ENCODE data around the gene CEP20. TPM values are rescaled to one million over a fixed set of nuclear protein-coding genes. Genes with fewer than 3 reads are reported as not detected.
"Not testable (repeated sequence)": the region's sequence is repeated elsewhere in the genome, so short reads cannot be mapped to it uniquely, and the experiment has no call there.

CEP20 gene
- total and polyA plus RNA-seq, 2 donors (not counting 1 experiment from before 2014, with no cell fraction given), result 14.2 to 30.2 TPM

GRCh38 chr16:15854061-15854460 lies 34.3 kb downstream of the CEP20 start:
- no peak overlapping the region for H3K27ac Mint-ChIP-seq
- H3K79me2 ChIP-seq (ENCODE audit: control insufficient read depth, insufficient read depth, low read length), result no peaks in the 10 kb centered on the region
- ChIA-PET CTCF (no interaction called here), POLR2A (no interaction called here)
- H3K9me3 Mint-ChIP-seq (ENCODE audit: insufficient read depth), result no peaks in the 10 kb centered on the region
- H3K4me3 ChIP-seq (ENCODE audit: control extremely low read depth in 1 of 5, extremely low read depth in 1 of 5, insufficient read depth in 1 of 5, low read depth in 2 of 5, low read length in 4 of 5), result no peak overlapping the region
- WGBS (ENCODE audit: insufficient coverage), result no CpG with 5 or more reads among the region's 3 CpGs
- no peak overlapping the region for H3K4me3 Mint-ChIP-seq
- H3K27ac ChIP-seq (ENCODE audit: low read length in 2 of 2), result no peak overlapping the region
- intact Hi-C loops (cut with micrococcal nuclease), result no loop called here
- peaks cover 0 to 31% (median 14%) of the 10 kb centered on the region in 4 experiments for H3K27me3 ChIP-seq (replicated peaks in 1 of 4; ENCODE audit: control extremely low read depth in 1 of 4, control insufficient read depth in 3 of 4, insufficient read depth in 4 of 4, low read length in 3 of 4)
- H3K4me1 ChIP-seq (ENCODE audit: control insufficient read depth in 2 of 2, insufficient read depth in 2 of 2, low read length in 2 of 2), result peaks cover 24 to 31% of the 10 kb centered on the region in 2 donors
- H3K27me3 Mint-ChIP-seq, result peaks cover 19% of the 10 kb centered on the region
- ATAC-seq (ENCODE audit: low read depth) (no peak), DNase-seq (no peak)
- H4K20me1 ChIP-seq (ENCODE audit: control insufficient read depth, insufficient read depth, low read length, poor library complexity, severe bottlenecking), result no peaks in the 10 kb centered on the region
- peaks cover 0 to 1% (median 0%) of the 10 kb centered on the region in 3 donors for H3K9me3 ChIP-seq (ENCODE audit: control extremely low read depth in 1 of 3, control insufficient read depth in 2 of 3, insufficient read depth in 1 of 3, low read length in 2 of 3)
- no peak overlapping the region for H3K4me2 ChIP-seq (replicated peaks; ENCODE audit: low read depth, low read length, poor library complexity, severe bottlenecking)
- H2AFZ ChIP-seq (ENCODE audit: insufficient read depth, low read depth, low read length, poor library complexity, severe bottlenecking), result no peak overlapping the region
- no peak overlapping the region for H3K9ac ChIP-seq (ENCODE audit: low read length)
- peaks cover 18% of the 10 kb centered on the region for H3K4me1 Mint-ChIP-seq
- TF ChIP-seq CTCF (IDR thresholded peaks at IDR 0.05) (no peak), EZH2 (IDR thresholded peaks at IDR 0.05; ENCODE audit: borderline replicate concordance, insufficient read depth, low read depth, low read length, poor library complexity, severe bottlenecking) (no peak)
- H3K36me3 ChIP-seq (replicated peaks in 1 of 2; ENCODE audit: control extremely low read depth in 1 of 2, control insufficient read depth in 1 of 2, extremely low read depth in 1 of 2, insufficient read depth in 2 of 2, low read length in 1 of 2), result no peaks in the 10 kb centered on the region

GRCh38 chr16:15853021-15853420 lies 35.4 kb downstream of the CEP20 start:
- Histone ChIP-seq H3K79me2 (ENCODE audit: control insufficient read depth, insufficient read depth, low read length) (no peaks in the 10 kb centered on the region), H3K4me1 (ENCODE audit: control insufficient read depth in 2 of 2, insufficient read depth in 2 of 2, low read length in 2 of 2) (peaks cover 23 to 29% of the 10 kb centered on the region in 2 donors), H3K9ac (ENCODE audit: low read length) (no peak overlapping the region), H2AFZ (ENCODE audit: insufficient read depth, low read depth, low read length, poor library complexity, severe bottlenecking) (no peak overlapping the region), H3K27ac (ENCODE audit: low read length in 2 of 2) (no peak overlapping the region), H3K36me3 (replicated peaks in 1 of 2; ENCODE audit: control extremely low read depth in 1 of 2, control insufficient read depth in 1 of 2, extremely low read depth in 1 of 2, insufficient read depth in 2 of 2, low read length in 1 of 2) (no peaks in the 10 kb centered on the region), H3K4me2 (replicated peaks; ENCODE audit: low read depth, low read length, poor library complexity, severe bottlenecking) (no peak overlapping the region), H3K4me3 (ENCODE audit: control extremely low read depth in 1 of 5, extremely low read depth in 1 of 5, insufficient read depth in 1 of 5, low read depth in 2 of 5, low read length in 4 of 5) (no peak overlapping the region), H3K9me3 (ENCODE audit: control extremely low read depth in 1 of 3, control insufficient read depth in 2 of 3, insufficient read depth in 1 of 3, low read length in 2 of 3) (peaks cover 0 to 1% (median 0%) of the 10 kb centered on the region in 3 donors), H3K27me3 (replicated peaks in 1 of 4; ENCODE audit: control extremely low read depth in 1 of 4, control insufficient read depth in 3 of 4, insufficient read depth in 4 of 4, low read length in 3 of 4) (peaks cover 0 to 23% (median 11%) of the 10 kb centered on the region in 4 experiments), H4K20me1 (ENCODE audit: control insufficient read depth, insufficient read depth, low read length, poor library complexity, severe bottlenecking) (no peaks in the 10 kb centered on the region)
- CTCF ChIA-PET, result no interaction called here
- no peak for DNase-seq
- 90% methylated on average over 3 of the region's 4 CpGs for WGBS (ENCODE audit: insufficient coverage)
- TF ChIP-seq CTCF (IDR thresholded peaks at IDR 0.05), result no peak
- no peak for TF ChIP-seq EZH2 (IDR thresholded peaks at IDR 0.05; ENCODE audit: borderline replicate concordance, insufficient read depth, low read depth, low read length, poor library complexity, severe bottlenecking)
- peaks cover 18% of the 10 kb centered on the region for H3K4me1 Mint-ChIP-seq
- no peaks in the 10 kb centered on the region for H3K9me3 Mint-ChIP-seq (ENCODE audit: insufficient read depth)
- no peak for ATAC-seq (ENCODE audit: low read depth)
- intact Hi-C loops (cut with micrococcal nuclease), result no loop called here
- H3K27ac Mint-ChIP-seq, result no peak overlapping the region
- H3K4me3 Mint-ChIP-seq, result no peak overlapping the region
- POLR2A ChIA-PET, result no interaction called here
- peaks cover 16% of the 10 kb centered on the region for H3K27me3 Mint-ChIP-seq

GRCh38 chr16:15850555-15850954 lies 37.8 kb downstream of the CEP20 start:
- H3K36me3 ChIP-seq (replicated peaks in 1 of 2; ENCODE audit: control extremely low read depth in 1 of 2, control insufficient read depth in 1 of 2, extremely low read depth in 1 of 2, insufficient read depth in 2 of 2, low read length in 1 of 2); H3K27ac ChIP-seq (ENCODE audit: low read length in 2 of 2); H3K27ac Mint-ChIP-seq; H3K9ac ChIP-seq (ENCODE audit: low read length); H3K9me3 Mint-ChIP-seq (ENCODE audit: insufficient read depth); H3K4me3 Mint-ChIP-seq; POLR2A ChIA-PET; H3K27me3 ChIP-seq (replicated peaks in 1 of 4; ENCODE audit: control extremely low read depth in 1 of 4, control insufficient read depth in 3 of 4, insufficient read depth in 4 of 4, low read length in 3 of 4); DNase-seq; intact Hi-C loops (cut with micrococcal nuclease); H3K4me2 ChIP-seq (replicated peaks; ENCODE audit: low read depth, low read length, poor library complexity, severe bottlenecking); H2AFZ ChIP-seq (ENCODE audit: insufficient read depth, low read depth, low read length, poor library complexity, severe bottlenecking); CTCF ChIA-PET; H3K9me3 ChIP-seq (ENCODE audit: control extremely low read depth in 1 of 3, control insufficient read depth in 2 of 3, insufficient read depth in 1 of 3, low read length in 2 of 3); H3K4me3 ChIP-seq (ENCODE audit: control extremely low read depth in 1 of 5, extremely low read depth in 1 of 5, insufficient read depth in 1 of 5, low read depth in 2 of 5, low read length in 4 of 5); H3K79me2 ChIP-seq (ENCODE audit: control insufficient read depth, insufficient read depth, low read length); H3K4me1 ChIP-seq (ENCODE audit: control insufficient read depth in 2 of 2, insufficient read depth in 2 of 2, low read length in 2 of 2); H3K4me1 Mint-ChIP-seq; H4K20me1 ChIP-seq (ENCODE audit: control insufficient read depth, insufficient read depth, low read length, poor library complexity, severe bottlenecking); ATAC-seq (ENCODE audit: low read depth); H3K27me3 Mint-ChIP-seq: not testable (repeated sequence)
- no CpG with 5 or more reads among the region's 6 CpGs for WGBS (ENCODE audit: insufficient coverage)

All from B cell (primary cell).